GM12878 (cell line): ENCODE data around the gene F2RL3. TPM values are rescaled to one million over a fixed set of nuclear protein-coding genes. Genes with fewer than 3 reads are reported as not detected.

Source experiments
- ATAC-seq: fragments of 200-7000 bp; cut with Tn5 transposase; 3 replicates; pipeline ENCODE4 v1.9.1; 2020; ENCODE audit warnings: mild to moderate bottlenecking, moderate library complexity
- BruUV-seq: library from RNA; stranded (reverse); fragments of 400-500 nt; replicated peaks from 2 replicates; lab custom pipeline; 2021; lab: Mats Ljungman, UMichigan
- CTCF ChIA-PET: fragments of 300-600 bp; sonication (Branson Sonifier 250); formaldehyde crosslinking; extraction: SDS; loops from one replicate; lab custom pipeline; 2021; ENCODE audit warnings: inconsistent platforms; lab: Yijun Ruan, JAX
- POLR2A ChIA-PET: fragments of 350-600 bp; formaldehyde crosslinking; extraction: SDS; loops from one replicate; lab custom pipeline; 2021; ENCODE audit warnings: inconsistent platforms; lab: Charles Lee
- RAD21 ChIA-PET: fragments of 300-600 bp; sonication (Branson Sonifier 250); formaldehyde crosslinking; loops from one replicate; lab custom pipeline; 2023; ENCODE audit warnings: antibody characterized with exemption; ENCODE audit not compliant: unreplicated experiment; lab: Charles Lee
- SMC1A ChIA-PET: fragments of 300-600 bp; sonication (Branson Sonifier 250); formaldehyde crosslinking; loops from one replicate; lab custom pipeline; 2023; ENCODE audit not compliant: unreplicated experiment, uncharacterized antibody; lab: Charles Lee
- DNase-seq: peaks from one replicate; pipeline ENCODE4 v3.0.0-alpha.2; 2011; ENCODE audit warnings: low read depth, low spot score
- FAIRE-seq: peaks from 3 replicates; lab custom pipeline; 2011; peaks lifted over from hg19 to GRCh38; lab: Jason Lieb, UNC
- H2AFZ ChIP-seq: 2 replicates; pipeline ENCODE4 v1.6.0; 2011; ENCODE audit warnings: low read depth, low read length, control low read depth; ENCODE audit not compliant: control insufficient read depth
- H3K27ac ChIP-seq: 2 replicates; pipeline ENCODE4 v1.5.1; 2011; ENCODE audit warnings: control low read depth; ENCODE audit not compliant: control insufficient read depth, insufficient read depth
- H3K27me3 ChIP-seq, 2 experiments: replicated peaks in 1 of 2; 2 replicates each; pipeline versions ENCODE4 v1.6.0 to v1.6.1; 2011; ENCODE audit warnings: low read length in 1 of 2; ENCODE audit not compliant: control insufficient read depth in 2 of 2, insufficient read depth in 2 of 2
- H3K36me3 ChIP-seq, 2 experiments: 2 replicates each; pipeline ENCODE4 v1.5.1; 2011; ENCODE audit warnings: low read length in 1 of 2; ENCODE audit not compliant: control insufficient read depth in 2 of 2, insufficient read depth in 2 of 2
- H3K4me1 ChIP-seq: 2 replicates; pipeline ENCODE4 v1.6.1; 2011; ENCODE audit warnings: mild to moderate bottlenecking, low read length, moderate library complexity, mixed read lengths; ENCODE audit not compliant: control insufficient read depth, insufficient read depth
- H3K4me2 ChIP-seq: 2 replicates; pipeline ENCODE4 v1.6.0; 2011; ENCODE audit warnings: control low read depth; ENCODE audit not compliant: control insufficient read depth, insufficient read depth
- H3K4me3 ChIP-seq: fragments of 200-600 bp; sonication (generic); 2 replicates; pipeline ENCODE4 v1.5.1; 2016
- H3K79me2 ChIP-seq: 2 replicates; pipeline ENCODE4 v1.6.0; 2011; ENCODE audit warnings: low read length; ENCODE audit not compliant: control insufficient read depth, insufficient read depth
- H3K9ac ChIP-seq: 2 replicates; pipeline ENCODE4 v1.8.0; 2011; ENCODE audit warnings: low read length, control low read depth, mixed read lengths; ENCODE audit not compliant: control insufficient read depth, insufficient read depth
- H3K9me3 ChIP-seq: replicated peaks from 3 replicates; pipeline ENCODE4 v1.5.1; 2011; ENCODE audit warnings: mild to moderate bottlenecking, low read length; ENCODE audit not compliant: control insufficient read depth, insufficient read depth
- H4K20me1 ChIP-seq: 2 replicates; pipeline ENCODE4 v1.6.0; 2011; ENCODE audit not compliant: control insufficient read depth, insufficient read depth
- BACH1 ChIP-seq: fragments of 450-650 bp; IDR thresholded peaks from 2 replicates; pipeline ENCODE4 v1.6.1; 2017; ENCODE audit warnings: mild to moderate bottlenecking, borderline replicate concordance
- RAD21 ChIP-seq: IDR thresholded peaks from 2 replicates; pipeline ENCODE4 v1.6.1; 2011; ENCODE audit warnings: mild to moderate bottlenecking, low read depth, low read length, moderate library complexity; ENCODE audit not compliant: insufficient read depth
- TAF1 ChIP-seq: IDR thresholded peaks from 2 replicates; pipeline ENCODE4 v1.6.1; 2011; ENCODE audit warnings: mild to moderate bottlenecking, low read depth, low read length, borderline replicate concordance
- WGBS: methylation state at CpG from one replicate; pipeline ENCODE4 v1.1.6; 2016; ENCODE audit warnings: low lambda C conversion rate; ENCODE audit not compliant: insufficient replicate concordance, insufficient coverage; ENCODE audit errors: missing lambda C conversion rate; 5-methylcytosine and 5-hydroxymethylcytosine counted together
- in situ Hi-C: fragments of 300-500 bp; cut with MboI; formaldehyde crosslinking; loops from 9 replicates; pipeline ENCODE4 v1.14.3; 2018; ENCODE audit warnings: mixed read lengths
- intact Hi-C: fragments of 100-400 bp; cut with micrococcal nuclease; formaldehyde crosslinking; loops from one replicate; pipeline ENCODE4 v1.14.2; 2022; ENCODE audit not compliant: unreplicated experiment
- polyA plus RNA-seq, 11 experiments: library from polyadenylated mRNA; depleted of rRNA in 4 of 11; unstranded in 6 of 11; stranded (reverse) in 5 of 11; fragments of >200 nt; fragmentation: Nextera tagmentation in 4 of 11; fragmentation: Illumina TruSeq in 1 of 11; extraction: Ambion mirVana in 4 of 11; extraction: Trizol in 1 of 11; gene quantifications; 1 replicate in 1 of 11; 2 replicates in 10 of 11; pipeline versions ENCODE4 v1.2.1 to v1.2.3, GENCODE V29; 2011 to 2016; ENCODE audit warnings: inconsistent platforms in 2 of 11, missing spikeins in 2 of 11, low read depth in 1 of 11
- total RNA-seq, 4 experiments: library from RNA; depleted of rRNA in 3 of 4; stranded (reverse); fragments of >200 nt in 3 of 4; fragmentation: Illumina TruSeq in 1 of 4; extraction: Trizol in 1 of 4; gene quantifications; 2 replicates each; pipeline versions ENCODE4 v1.2.1 to v1.2.3, GENCODE V29; 2013 to 2021
- TF ChIP-seq, protein P1 (sequence below): IDR thresholded peaks from 2 replicates; pipeline ENCODE4 v1.6.1; 2012; ENCODE audit warnings: low read depth, low read length, improper control_type of control experiment
- TF ChIP-seq, protein P2 (sequence below): fragments of 450-650 bp; formaldehyde crosslinking; IDR thresholded peaks from 2 replicates; pipeline ENCODE4 v1.4.0; 2022; ENCODE audit warnings: mild to moderate bottlenecking, moderate library complexity

F2RL3 gene
- total and polyA plus RNA-seq, 10 of the 15 experiments (the other 5 are each of a cell fraction or from before 2014, with no cell fraction given) = 0.01 to 1.2 (median 0.29) TPM

DNA sequence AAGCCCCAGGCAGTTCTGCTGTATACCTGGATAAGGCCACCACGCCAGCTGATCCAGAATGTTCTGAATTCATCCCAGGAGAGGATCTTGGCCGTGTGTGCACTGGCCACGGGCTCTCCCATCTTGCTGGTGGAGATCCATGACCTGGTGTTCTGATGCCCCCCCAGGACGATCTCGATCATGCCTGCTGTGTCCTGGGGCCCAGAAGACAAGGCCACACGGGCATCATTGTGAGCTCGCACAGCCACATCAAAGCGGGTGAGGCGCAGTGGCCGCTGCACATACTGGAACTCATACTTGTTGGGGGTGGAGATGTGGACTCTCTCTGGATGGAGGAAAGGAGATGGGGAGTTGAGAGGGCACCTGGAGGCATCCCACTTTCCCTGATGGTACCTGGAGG is 40.1 kb downstream of the F2RL3 start:
- FAIRE-seq = no peak
- no peaks in the 10 kb centered on the region for H4K20me1 ChIP-seq
- in situ Hi-C loops (no loop called here), intact Hi-C loops (no loop called here)
- SMC1A ChIA-PET = no interaction called here
- WGBS = 37% methylated on average over 10 of the region's 10 CpGs
- no peak overlapping the region for H3K27ac ChIP-seq
- no peak for ATAC-seq
- CTCF ChIA-PET = no interaction called here
- DNase-seq = no peak
- no peaks in the 10 kb centered on the region for H3K36me3 ChIP-seq
- H3K9me3 ChIP-seq = no peaks in the 10 kb centered on the region; the same call in 2 of the 3 replicates
- no peak overlapping the region for H3K4me3 ChIP-seq
- H3K4me1 ChIP-seq = no peaks in the 10 kb centered on the region
- H3K79me2 ChIP-seq = no peaks in the 10 kb centered on the region
- no TSS peak for BruUV-seq
- H3K4me2 ChIP-seq = no peak overlapping the region
- no peak for TF ChIP-seq TAF1
- TF ChIP-seq, protein P1, sequence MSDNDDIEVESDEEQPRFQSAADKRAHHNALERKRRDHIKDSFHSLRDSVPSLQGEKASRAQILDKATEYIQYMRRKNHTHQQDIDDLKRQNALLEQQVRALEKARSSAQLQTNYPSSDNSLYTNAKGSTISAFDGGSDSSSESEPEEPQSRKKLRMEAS = no peak
- RAD21 ChIA-PET = no interaction called here
- POLR2A ChIA-PET = interaction anchor here (0.6 kb wide), 1 partner anchor 302 kb away, joined by 3 read pairs; no protein-coding TSS in a partner anchor
- H3K9ac ChIP-seq = no peak overlapping the region
- H3K27me3 ChIP-seq = no peaks in the 10 kb centered on the region
- no peak overlapping the region for H2AFZ ChIP-seq

DNA sequence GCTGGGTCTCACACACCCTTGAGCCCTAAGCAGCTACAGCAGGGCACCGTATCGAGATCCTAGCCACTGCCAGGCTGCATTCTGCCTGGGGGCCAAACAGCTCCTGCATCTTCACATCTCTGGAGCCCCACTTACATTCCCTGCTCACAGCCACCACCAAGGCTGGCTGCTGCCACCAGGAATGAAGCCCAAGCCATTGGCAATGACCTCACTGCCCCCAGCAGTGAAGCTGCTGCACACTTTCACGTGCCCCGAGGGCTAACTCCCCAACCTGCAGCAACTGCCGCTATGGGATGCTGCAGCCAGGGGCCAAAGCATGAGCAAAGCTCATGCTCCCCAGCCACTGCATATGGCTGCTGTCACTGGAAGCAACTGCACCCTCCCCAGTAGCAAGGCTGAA is 42.0 kb downstream of the F2RL3 start:
- H3K9ac ChIP-seq = no peak overlapping the region
- no peak for DNase-seq
- H3K9me3 ChIP-seq = no peaks in the 10 kb centered on the region; the same call in 2 of the 3 replicates
- ATAC-seq = no peak
- 32% methylated on average over 5 of the region's 5 CpGs for WGBS
- H3K4me1 ChIP-seq = no peaks in the 10 kb centered on the region
- in situ Hi-C loops = no loop called here
- ChIA-PET RAD21 (no interaction called here), SMC1A (no interaction called here)
- H2AFZ ChIP-seq = no peak overlapping the region
- H3K4me2 ChIP-seq = no peak overlapping the region
- H3K4me3 ChIP-seq = no peak overlapping the region
- no peak for FAIRE-seq
- TF ChIP-seq RAD21 (no peak), BACH1 (no peak)
- TF ChIP-seq, protein P2, sequence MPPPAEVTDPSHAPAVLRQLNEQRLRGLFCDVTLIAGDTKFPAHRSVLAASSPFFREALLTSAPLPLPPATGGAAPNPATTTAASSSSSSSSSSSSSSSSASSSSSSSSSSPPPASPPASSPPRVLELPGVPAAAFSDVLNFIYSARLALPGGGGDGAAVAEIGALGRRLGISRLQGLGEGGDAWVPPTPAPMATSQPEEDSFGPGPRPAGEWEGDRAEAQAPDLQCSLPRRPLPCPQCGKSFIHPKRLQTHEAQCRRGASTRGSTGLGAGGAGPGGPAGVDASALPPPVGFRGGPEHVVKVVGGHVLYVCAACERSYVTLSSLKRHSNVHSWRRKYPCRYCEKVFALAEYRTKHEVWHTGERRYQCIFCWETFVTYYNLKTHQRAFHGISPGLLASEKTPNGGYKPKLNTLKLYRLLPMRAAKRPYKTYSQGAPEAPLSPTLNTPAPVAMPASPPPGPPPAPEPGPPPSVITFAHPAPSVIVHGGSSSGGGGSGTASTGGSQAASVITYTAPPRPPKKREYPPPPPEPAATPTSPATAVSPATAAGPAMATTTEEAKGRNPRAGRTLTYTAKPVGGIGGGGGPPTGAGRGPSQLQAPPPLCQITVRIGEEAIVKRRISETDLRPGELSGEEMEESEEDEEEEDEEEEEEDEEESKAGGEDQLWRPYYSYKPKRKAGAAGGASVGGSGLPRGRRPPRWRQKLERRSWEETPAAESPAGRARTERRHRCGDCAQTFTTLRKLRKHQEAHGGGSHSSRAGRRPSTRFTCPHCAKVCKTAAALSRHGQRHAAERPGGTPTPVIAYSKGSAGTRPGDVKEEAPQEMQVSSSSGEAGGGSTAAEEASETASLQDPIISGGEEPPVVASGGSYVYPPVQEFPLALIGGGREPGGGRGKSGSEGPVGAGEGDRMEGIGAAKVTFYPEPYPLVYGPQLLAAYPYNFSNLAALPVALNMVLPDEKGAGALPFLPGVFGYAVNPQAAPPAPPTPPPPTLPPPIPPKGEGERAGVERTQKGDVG (CRISPR knock-in tag) = no peak
- TF ChIP-seq, all 136 proteins: peak for 0
- intact Hi-C loops = no loop called here
- no TSS peak for BruUV-seq
- no peaks in the 10 kb centered on the region for H3K27me3 ChIP-seq
- POLR2A ChIA-PET = no interaction called here
- no peaks in the 10 kb centered on the region for H3K79me2 ChIP-seq
- no peaks in the 10 kb centered on the region for H3K36me3 ChIP-seq
- CTCF ChIA-PET = no interaction called here
- no peaks in the 10 kb centered on the region for H4K20me1 ChIP-seq
- H3K27ac ChIP-seq = no peak overlapping the region
